HFFc6 (cell line): ENCODE data around the gene TAF6L. TPM values are rescaled to one million over a fixed set of nuclear protein-coding genes. Genes with fewer than 3 reads are reported as not detected.

Source experiments
- DNase-seq: peaks from one replicate; pipeline ENCODE4 v3.0.0-alpha.2; 2018
- H3K27ac Mint-ChIP-seq: 2 replicates; pipeline ENCODE4 v1.8.0; 2020; ENCODE audit warnings: mild to moderate bottlenecking, mixed read lengths
- H3K27me3 Mint-ChIP-seq: 2 replicates; pipeline ENCODE4 v1.8.0; 2021; ENCODE audit warnings: mild to moderate bottlenecking, moderate library complexity, mixed read lengths; ENCODE audit not compliant: insufficient read depth
- H3K36me3 Mint-ChIP-seq: 2 replicates; pipeline ENCODE4 v1.8.0; 2021; ENCODE audit warnings: low read depth, mixed read lengths
- H3K4me1 Mint-ChIP-seq: 2 replicates; pipeline ENCODE4 v1.8.0; 2020; ENCODE audit warnings: low read depth, mixed read lengths
- H3K4me3 Mint-ChIP-seq: 2 replicates; pipeline ENCODE4 v1.8.0; 2020; ENCODE audit warnings: mild to moderate bottlenecking, moderate library complexity, mixed read lengths
- H3K9me3 Mint-ChIP-seq: 2 replicates; pipeline ENCODE4 v1.8.0; 2020; ENCODE audit warnings: mild to moderate bottlenecking, mixed read lengths
- total RNA-seq, 6 experiments: library from RNA; stranded (reverse); fragmentation: NEBNext Ultra II Directional; extraction: Animal tissue kit (Norgen Biotek cat#: 25700); gene quantifications; 2 replicates in 1 of 6; 3 replicates in 5 of 6; pipeline ENCODE4 v1.2.3, GENCODE V29; 2021
- TF ChIP-seq, protein P1 (sequence below): fragments of 200-600 bp; sonication (generic); IDR thresholded peaks from 2 replicates; pipeline ENCODE4 v1.5.0; 2021; ENCODE audit warnings: antibody characterized with exemption, mild to moderate bottlenecking

The TAF6L gene
- total RNA-seq, 6 experiments from 2014 or later = 9.9 to 12.7 (median 10.6) TPM

DNA sequence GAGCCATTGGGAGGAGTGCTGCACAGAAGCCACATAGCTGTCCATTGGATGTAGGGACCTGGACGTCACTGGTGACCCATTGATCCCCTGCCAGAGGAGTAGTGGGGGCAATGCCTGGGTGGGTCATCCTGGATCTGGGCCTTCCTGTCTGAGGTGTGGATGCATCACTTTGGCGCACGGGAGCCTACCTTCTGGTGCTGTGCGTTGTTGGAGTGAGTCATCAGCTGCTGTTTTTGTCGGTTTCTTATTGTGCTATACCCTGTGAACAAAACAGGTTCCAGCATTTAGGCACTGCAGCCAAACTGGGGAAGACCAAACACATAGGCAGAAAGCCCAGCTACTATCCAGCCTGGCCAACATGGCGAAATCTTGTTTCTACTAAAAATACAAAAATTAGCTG lies 3.2 kb downstream of the TAF6L start:
- peaks cover 22% of the 10 kb centered on the region for H3K4me1 Mint-ChIP-seq
- TF ChIP-seq, protein P1, sequence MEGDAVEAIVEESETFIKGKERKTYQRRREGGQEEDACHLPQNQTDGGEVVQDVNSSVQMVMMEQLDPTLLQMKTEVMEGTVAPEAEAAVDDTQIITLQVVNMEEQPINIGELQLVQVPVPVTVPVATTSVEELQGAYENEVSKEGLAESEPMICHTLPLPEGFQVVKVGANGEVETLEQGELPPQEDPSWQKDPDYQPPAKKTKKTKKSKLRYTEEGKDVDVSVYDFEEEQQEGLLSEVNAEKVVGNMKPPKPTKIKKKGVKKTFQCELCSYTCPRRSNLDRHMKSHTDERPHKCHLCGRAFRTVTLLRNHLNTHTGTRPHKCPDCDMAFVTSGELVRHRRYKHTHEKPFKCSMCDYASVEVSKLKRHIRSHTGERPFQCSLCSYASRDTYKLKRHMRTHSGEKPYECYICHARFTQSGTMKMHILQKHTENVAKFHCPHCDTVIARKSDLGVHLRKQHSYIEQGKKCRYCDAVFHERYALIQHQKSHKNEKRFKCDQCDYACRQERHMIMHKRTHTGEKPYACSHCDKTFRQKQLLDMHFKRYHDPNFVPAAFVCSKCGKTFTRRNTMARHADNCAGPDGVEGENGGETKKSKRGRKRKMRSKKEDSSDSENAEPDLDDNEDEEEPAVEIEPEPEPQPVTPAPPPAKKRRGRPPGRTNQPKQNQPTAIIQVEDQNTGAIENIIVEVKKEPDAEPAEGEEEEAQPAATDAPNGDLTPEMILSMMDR = no peak
- DNase-seq = no peak
- H3K4me3 Mint-ChIP-seq = no peak overlapping the region
- peaks cover 16% of the 10 kb centered on the region for H3K36me3 Mint-ChIP-seq
- no peak overlapping the region for H3K27ac Mint-ChIP-seq
- no peaks in the 10 kb centered on the region; the same call in 1 of the 2 replicates for H3K27me3 Mint-ChIP-seq
- H3K9me3 Mint-ChIP-seq = no peaks in the 10 kb centered on the region

GRCh38 chr11:62775646-62776045 lies 4.5 kb downstream of the TAF6L start:
- TF ChIP-seq, protein P1 = no peak
- peaks cover 16% of the 10 kb centered on the region for H3K36me3 Mint-ChIP-seq
- H3K9me3 Mint-ChIP-seq = no peaks in the 10 kb centered on the region
- DNase-seq = no peak
- H3K4me3 Mint-ChIP-seq = no peak overlapping the region
- peaks cover 12% of the 10 kb centered on the region for H3K4me1 Mint-ChIP-seq
- no peak overlapping the region; the same call in 1 of the 2 replicates for H3K27ac Mint-ChIP-seq
- no peaks in the 10 kb centered on the region for H3K27me3 Mint-ChIP-seq

DNA sequence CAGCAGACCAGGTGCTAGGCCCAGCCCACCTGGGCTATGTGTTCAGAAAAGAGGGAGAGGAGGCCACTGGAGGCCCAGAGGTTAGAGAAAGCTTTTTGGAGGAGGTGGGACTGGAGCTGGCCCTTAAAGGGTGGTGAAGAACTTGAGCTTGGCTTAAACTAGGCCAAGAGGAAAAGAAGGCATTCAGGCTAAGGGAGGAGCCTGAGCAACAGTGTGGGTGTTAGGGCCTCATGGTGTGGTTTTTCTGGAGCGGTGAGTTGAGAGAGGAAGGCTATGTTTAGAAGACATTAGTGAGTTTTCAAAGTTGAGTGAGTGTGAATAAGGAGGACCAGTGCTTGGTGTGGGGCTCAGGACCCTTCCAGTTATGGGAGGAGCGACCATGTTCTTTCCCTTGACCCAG lies 6.2 kb downstream of the TAF6L start:
- Mint-ChIP-seq H3K36me3 (peaks cover 16% of the 10 kb centered on the region), H3K9me3 (no peaks in the 10 kb centered on the region), H3K4me1 (no peaks in the 10 kb centered on the region), H3K27me3 (no peaks in the 10 kb centered on the region; the same call in 1 of the 2 replicates), H3K4me3 (no peak overlapping the region), H3K27ac (no peak overlapping the region)
- TF ChIP-seq, protein P1 = no peak
- no peak for DNase-seq

- H3K9me3 Mint-ChIP-seq = no peaks in the 10 kb centered on the region
- no peaks in the 10 kb centered on the region; the same call in 1 of the 2 replicates for H3K27me3 Mint-ChIP-seq
- no peak overlapping the region for H3K4me3 Mint-ChIP-seq
- TF ChIP-seq, protein P1 = no peak
- H3K4me1 Mint-ChIP-seq = no peaks in the 10 kb centered on the region
- peaks cover 15% of the 10 kb centered on the region for H3K36me3 Mint-ChIP-seq
- DNase-seq = no peak
- H3K27ac Mint-ChIP-seq = peak overlapping the region; percentile 11
Observed at GRCh38 chr11:62778441-62778840, 7.2 kb downstream of the TAF6L start.

GRCh38 chr11:62782753-62783152 lies 11.6 kb downstream of the TAF6L start:
- Mint-ChIP-seq H3K27ac (no peak overlapping the region), H3K9me3 (no peaks in the 10 kb centered on the region), H3K4me3 (no peak overlapping the region), H3K4me1 (peaks cover 12% of the 10 kb centered on the region), H3K36me3 (no peaks in the 10 kb centered on the region), H3K27me3 (peaks cover 3% of the 10 kb centered on the region)
- TF ChIP-seq, protein P1 = no peak
- DNase-seq = no peak
